Tibial nerve (tissue), 4 donors: ENCODE results near the gene SRSF3.

ENCODE experiments used
- CTCF ChIP-seq, 5 experiments: fragments of 200-600 bp in 3 of 5; fragments of 450-650 bp in 2 of 5; sonication (generic) in 3 of 5; IDR thresholded peaks; one replicate each; pipeline ENCODE4 v1.5.1; 2016 to 2019; ENCODE audit warnings: antibody characterized with exemption in 5 of 5, mild to moderate bottlenecking in 3 of 5, moderate library complexity in 2 of 5
- EP300 ChIP-seq, 2 donors: sonication (generic); formaldehyde crosslinking; IDR thresholded peaks; one replicate each; pipeline ENCODE4 v1.6.1; 2017; ENCODE audit warnings: antibody characterized with exemption in 2 of 2, mild to moderate bottlenecking in 1 of 2
- POLR2A ChIP-seq, 2 donors: fragments of 450-650 bp; IDR thresholded peaks; one replicate each; pipeline ENCODE4 v1.6.1; 2017; ENCODE audit warnings: antibody characterized with exemption in 2 of 2, mild to moderate bottlenecking in 2 of 2, moderate library complexity in 2 of 2

GRCh38 chr6:36570264-36570663 is 23.9 kb upstream of the SRSF3 start:
- TF ChIP-seq CTCF (IDR thresholded peaks at IDR 0.05) (no peak), POLR2A (IDR thresholded peaks at IDR 0.05) (no peak), EP300 (IDR thresholded peaks at IDR 0.05) (no peak)
